HCT116 (cell line): Measurements from ENCODE around the gene FAR2. TPM values are rescaled to one million over a fixed set of nuclear protein-coding genes. Genes with fewer than 3 reads are reported as not detected.

Experiments
- ATAC-seq: fragments of 200-7000 bp; cut with Tn5 transposase; 2 replicates; pipeline ENCODE4 v1.9.1; 2020; ENCODE audit warnings: mild to moderate bottlenecking, moderate library complexity
- BruUV-seq: library from RNA; stranded (reverse); fragments of 400-500 nt; replicated peaks from 2 replicates; lab custom pipeline; 2021; lab: Mats Ljungman, UMichigan
- CTCF ChIA-PET: fragments of 300-600 bp; sonication (Branson Sonifier 250); formaldehyde crosslinking; loops from one replicate; lab custom pipeline; 2021; ENCODE audit warnings: antibody characterized with exemption; lab: Charles Lee
- POLR2A ChIA-PET: fragments of 300-600, 350-600 bp; sonication (Branson Sonifier 250); formaldehyde crosslinking; loops from one replicate; lab custom pipeline; 2021; ENCODE audit warnings: antibody characterized with exemption; lab: Charles Lee
- RAD21 ChIA-PET, 2 experiments: fragments of 300-600 bp; sonication (Branson Sonifier 250); formaldehyde crosslinking; loops; one replicate each; lab custom pipeline; 2023; ENCODE audit warnings: low total read pairs in 2 of 2; ENCODE audit not compliant: uncharacterized antibody in 2 of 2, unreplicated experiment in 2 of 2, low non-redundant PET in 1 of 2; lab: Charles Lee
- DNase-seq: peaks from one replicate; pipeline ENCODE4 v3.0.0-alpha.2; 2010; ENCODE audit warnings: low read depth, low spot score
- H2AFZ ChIP-seq: fragments of 200-600 bp; shearing (Covaris generic), sonication (generic); 2 replicates; pipeline ENCODE4 v1.6.1; 2017; ENCODE audit warnings: low read depth, mixed run types, mixed read lengths, antibody characterized with exemption, low read length; ENCODE audit not compliant: poor library complexity, severe bottlenecking
- H3K27ac ChIP-seq: 2 replicates; pipeline ENCODE4 v1.5.1; 2012; ENCODE audit warnings: low read depth, low read length
- H3K27me3 ChIP-seq: fragments of 200-600 bp; sonication (generic); 2 replicates; pipeline ENCODE4 v1.6.1; 2016; ENCODE audit warnings: mixed run types, low read length, mixed read lengths; ENCODE audit not compliant: insufficient read depth
- H3K36me3 ChIP-seq, 2 experiments: fragments of 200-500 bp in 1 of 2; fragments of 200-600 bp in 1 of 2; sonication (Bioruptor generic) in 1 of 2; sonication (generic) in 1 of 2; 2 replicates each; pipeline versions ENCODE4 v1.5.1 to v1.6.1; 2014 to 2016; ENCODE audit warnings: low read length in 2 of 2, inconsistent platforms in 1 of 2, mixed read lengths in 1 of 2, mixed run types in 1 of 2; ENCODE audit not compliant: insufficient read depth in 2 of 2, control insufficient read depth in 1 of 2
- H3K4me1 ChIP-seq, 2 experiments: fragments of 200-600 bp in 1 of 2; sonication (generic) in 1 of 2; 2 replicates each; pipeline versions ENCODE4 v1.5.1 to v1.6.1; 2012 to 2017; ENCODE audit warnings: low read length in 2 of 2, inconsistent platforms in 1 of 2, mild to moderate bottlenecking in 1 of 2, mixed read lengths in 1 of 2, mixed run types in 1 of 2, moderate library complexity in 1 of 2; ENCODE audit not compliant: insufficient read depth in 2 of 2, control insufficient read depth in 1 of 2
- H3K4me2 ChIP-seq: fragments of 200-600 bp; sonication (generic); 2 replicates; pipeline ENCODE4 v1.6.1; 2017; ENCODE audit warnings: mixed run types, low read length, mixed read lengths
- H3K4me3 ChIP-seq, 2 experiments: fragments of 200-600 bp in 1 of 2; sonication (generic) in 1 of 2; replicated peaks in 1 of 2; 2 replicates each; pipeline ENCODE4 v1.5.1; 2011 to 2016; ENCODE audit warnings: low read length in 2 of 2, control low read depth in 1 of 2, low read depth in 1 of 2, mild to moderate bottlenecking in 1 of 2, mixed read lengths in 1 of 2, mixed run types in 1 of 2
- H3K79me2 ChIP-seq: fragments of 200-600 bp; sonication (generic); 2 replicates; pipeline ENCODE4 v1.6.1; 2017; ENCODE audit warnings: mild to moderate bottlenecking, mixed run types, low read length, moderate library complexity, mixed read lengths; ENCODE audit not compliant: insufficient read depth
- H3K9ac ChIP-seq: fragments of 200-600 bp; sonication (generic); 2 replicates; pipeline ENCODE4 v1.6.1; 2016; ENCODE audit warnings: low read length, mixed read lengths
- H3K9me2 ChIP-seq: fragments of 200-600 bp; sonication (generic), shearing (Covaris generic); 2 replicates; pipeline ENCODE4 v1.6.1; 2017; ENCODE audit warnings: mixed run types, mild to moderate bottlenecking, moderate library complexity; ENCODE audit not compliant: insufficient read depth
- H3K9me3 ChIP-seq, 2 experiments: fragments of 200-500 bp in 1 of 2; fragments of 200-600 bp in 1 of 2; sonication (Bioruptor generic) in 1 of 2; sonication (generic) in 1 of 2; 2 replicates each; pipeline ENCODE4 v1.6.1; 2014 to 2017; ENCODE audit warnings: low read length in 2 of 2, mixed read lengths in 2 of 2, inconsistent platforms in 1 of 2, low read depth in 1 of 2, mild to moderate bottlenecking in 1 of 2, mixed run types in 1 of 2, moderate library complexity in 1 of 2; ENCODE audit not compliant: control insufficient read depth in 1 of 2, insufficient read depth in 1 of 2
- H4K20me1 ChIP-seq: fragments of 200-600 bp; sonication (generic), shearing (Covaris generic); 2 replicates; pipeline ENCODE4 v1.6.1; 2017; ENCODE audit warnings: mixed run types, mild to moderate bottlenecking, moderate library complexity; ENCODE audit not compliant: insufficient read depth
- ATF3 ChIP-seq: IDR thresholded peaks from 2 replicates; pipeline ENCODE4 v1.6.1; 2012
- CEBPB ChIP-seq: IDR thresholded peaks from 2 replicates; pipeline ENCODE4 v1.6.1; 2012; ENCODE audit warnings: low read depth
- EGR1 ChIP-seq: IDR thresholded peaks from 2 replicates; pipeline ENCODE4 v1.6.1; 2012; ENCODE audit warnings: low read depth
- ELF1 ChIP-seq: IDR thresholded peaks from 2 replicates; pipeline ENCODE4 v1.6.1; 2012; ENCODE audit warnings: low read depth, borderline replicate concordance
- EZH2phosphoT487 ChIP-seq: fragments of 200-600 bp; IDR thresholded peaks from 2 replicates; pipeline ENCODE4 v1.6.1; 2018; ENCODE audit warnings: antibody characterized with exemption, borderline replicate concordance
- JUND ChIP-seq: IDR thresholded peaks from 2 replicates; pipeline ENCODE4 v1.6.1; 2012
- POLR2A ChIP-seq: IDR thresholded peaks from 2 replicates; pipeline ENCODE4 v1.7.0; 2011; ENCODE audit warnings: borderline replicate concordance; ENCODE audit not compliant: insufficient read depth, insufficient read length; ENCODE audit errors: extremely low read depth
- RAD21 ChIP-seq: IDR thresholded peaks from 2 replicates; pipeline ENCODE4 v1.6.1; 2012; ENCODE audit warnings: low read depth, mild to moderate bottlenecking
- REST ChIP-seq: IDR thresholded peaks from 2 replicates; pipeline ENCODE4 v1.6.1; 2012; ENCODE audit warnings: low read depth
- SIN3A ChIP-seq: IDR thresholded peaks from 2 replicates; pipeline ENCODE4 v1.6.1; 2012; ENCODE audit warnings: low read depth
- SRF ChIP-seq: IDR thresholded peaks from 2 replicates; pipeline ENCODE4 v1.6.1; 2012; ENCODE audit warnings: low read depth
- ZNF274 ChIP-seq: fragments of 200-500 bp; sonication (Bioruptor generic); IDR thresholded peaks from 2 replicates; pipeline ENCODE4 v1.6.1; 2014; ENCODE audit warnings: mild to moderate bottlenecking, low read depth, low read length, inconsistent platforms
- intact Hi-C: fragments of 100-400 bp; cut with micrococcal nuclease; formaldehyde crosslinking; loops from 2 replicates; pipeline ENCODE4 v1.10.0; 2022
- total RNA-seq: library from RNA; stranded (reverse); gene quantifications from one replicate; pipeline ENCODE4 v1.2.1, GENCODE V29; 2021; ENCODE audit not compliant: unreplicated experiment
- TF ChIP-seq, protein P1 (sequence below), 3 experiments: fragments of 200-600 bp in 1 of 3; sonication (generic) in 1 of 3; IDR thresholded peaks in 2 of 3; conservative IDR thresholded peaks in 1 of 3; 2 replicates each; pipeline ENCODE4 v1.5.1; 2012 to 2017; ENCODE audit warnings: low read depth in 2 of 3, low read length in 2 of 3, antibody characterized with exemption in 1 of 3, borderline replicate concordance in 1 of 3, control low read depth in 1 of 3, mild to moderate bottlenecking in 1 of 3, mixed read lengths in 1 of 3, mixed run types in 1 of 3, moderate library complexity in 1 of 3; ENCODE audit not compliant: insufficient read depth in 1 of 3

The FAR2 gene
- total RNA-seq, 1 experiment from 2014 or later = 9.7 TPM

GRCh38 chr12:29234965-29235626, 86.0 kb downstream of the FAR2 start:
- Histone ChIP-seq H3K4me3 (no peak overlapping the region), H3K27ac (no peak overlapping the region), H3K27me3 (no peaks in the 10 kb centered on the region), H3K9ac (no peak overlapping the region), H3K9me2 (no peaks in the 10 kb centered on the region), H3K9me3 (no peaks in the 10 kb centered on the region), H2AFZ (no peak overlapping the region), H3K4me2 (no peak overlapping the region), H4K20me1 (no peaks in the 10 kb centered on the region), H3K79me2 (no peaks in the 10 kb centered on the region), H3K36me3 (no peaks in the 10 kb centered on the region), H3K4me1 (peaks cover 0 to 4% of the 10 kb centered on the region in 2 experiments; a peak in 1 of 4 replicates)
- ChIA-PET RAD21 (no interaction called here), POLR2A (no interaction called here), CTCF (no interaction called here)
- TF ChIP-seq ATF3 (no peak), EZH2phosphoT487 (no peak), CEBPB (no peak), SIN3A (no peak), ZNF274 (no peak), RAD21 (no peak), ELF1 (no peak), EGR1 (no peak), POLR2A (no peak), SRF (no peak), JUND (no peak), REST (no peak)
- TF ChIP-seq, protein P1, sequence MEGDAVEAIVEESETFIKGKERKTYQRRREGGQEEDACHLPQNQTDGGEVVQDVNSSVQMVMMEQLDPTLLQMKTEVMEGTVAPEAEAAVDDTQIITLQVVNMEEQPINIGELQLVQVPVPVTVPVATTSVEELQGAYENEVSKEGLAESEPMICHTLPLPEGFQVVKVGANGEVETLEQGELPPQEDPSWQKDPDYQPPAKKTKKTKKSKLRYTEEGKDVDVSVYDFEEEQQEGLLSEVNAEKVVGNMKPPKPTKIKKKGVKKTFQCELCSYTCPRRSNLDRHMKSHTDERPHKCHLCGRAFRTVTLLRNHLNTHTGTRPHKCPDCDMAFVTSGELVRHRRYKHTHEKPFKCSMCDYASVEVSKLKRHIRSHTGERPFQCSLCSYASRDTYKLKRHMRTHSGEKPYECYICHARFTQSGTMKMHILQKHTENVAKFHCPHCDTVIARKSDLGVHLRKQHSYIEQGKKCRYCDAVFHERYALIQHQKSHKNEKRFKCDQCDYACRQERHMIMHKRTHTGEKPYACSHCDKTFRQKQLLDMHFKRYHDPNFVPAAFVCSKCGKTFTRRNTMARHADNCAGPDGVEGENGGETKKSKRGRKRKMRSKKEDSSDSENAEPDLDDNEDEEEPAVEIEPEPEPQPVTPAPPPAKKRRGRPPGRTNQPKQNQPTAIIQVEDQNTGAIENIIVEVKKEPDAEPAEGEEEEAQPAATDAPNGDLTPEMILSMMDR (IDR thresholded peaks at IDR 0.05 in 2 of 3, conservative IDR thresholded peaks at IDR 0.05 in 1 of 3; ENCODE audit: borderline replicate concordance in 1 of 3, insufficient read depth in 1 of 3, low read depth in 2 of 3, low read length in 2 of 3) = no peak
- no peak for DNase-seq
- no TSS peak for BruUV-seq
- no peak for ATAC-seq
- intact Hi-C loops = no loop called here
